ENCODE measurements around the gene SMCO4.
A peak's percentile ranks its signal among the peaks of the same experiment; 100 is the strongest.

The SMCO4 gene

GRCh38 chr11:93517041-93517440 is 26.1 kb downstream of the SMCO4 start:
- Histone ChIP-seq H3K4me3 (ENCODE audit: low read depth, low read length) (peak overlapping the region; percentile 3; the same call in 1 of the 2 replicates), H3K9me3 (no peaks in the 10 kb centered on the region), H3K36me3 (peaks cover 5% of the 10 kb centered on the region), H3K4me1 (peaks cover 89% of the 10 kb centered on the region), H3K27me3 (no peaks in the 10 kb centered on the region)
- TF ChIP-seq CTCF (IDR thresholded peaks at IDR 0.05; ENCODE audit: low read depth, low read length): no peak
- peak; percentile 83 for DNase-seq

- no peak for DNase-seq
- Histone ChIP-seq H3K27me3 (no peaks in the 10 kb centered on the region), H3K9me3 (no peaks in the 10 kb centered on the region), H3K4me3 (ENCODE audit: low read depth, low read length) (no peak overlapping the region), H3K36me3 (peaks cover 6% of the 10 kb centered on the region), H3K4me1 (peaks cover 75% of the 10 kb centered on the region)
- no peak for TF ChIP-seq CTCF (IDR thresholded peaks at IDR 0.05; ENCODE audit: low read depth, low read length)
Measured at GRCh38 chr11:93515441-93516025, 27.7 kb downstream of the SMCO4 start.

- DNase-seq: no peak
- no peak for TF ChIP-seq CTCF (IDR thresholded peaks at IDR 0.05; ENCODE audit: low read depth, low read length)
- peaks cover 6% of the 10 kb centered on the region for H3K36me3 ChIP-seq
- H3K27me3 ChIP-seq: no peaks in the 10 kb centered on the region
- H3K9me3 ChIP-seq: 0 out of 2 replicates have a peak, but pooled peaks cover 2% of the 10 kb centered on the region
- peaks cover 66% of the 10 kb centered on the region for H3K4me1 ChIP-seq
- no peak overlapping the region for H3K4me3 ChIP-seq (ENCODE audit: low read depth, low read length)
Measured at GRCh38 chr11:93514712-93515111, 28.5 kb downstream of the SMCO4 start.

- H3K27me3 ChIP-seq: no peaks in the 10 kb centered on the region
- TF ChIP-seq CTCF (IDR thresholded peaks at IDR 0.05; ENCODE audit: low read depth, low read length): no peak
- H3K4me1 ChIP-seq: peaks cover 57% of the 10 kb centered on the region
- H3K9me3 ChIP-seq: peaks cover 2% of the 10 kb centered on the region; the same call in 1 of the 2 replicates
- peaks cover 6% of the 10 kb centered on the region for H3K36me3 ChIP-seq
- H3K4me3 ChIP-seq (ENCODE audit: low read depth, low read length): no peak overlapping the region
- peak; percentile 84 for DNase-seq
Measured at GRCh38 chr11:93513772-93514171, 29.4 kb downstream of the SMCO4 start.

- no peak for TF ChIP-seq CTCF (IDR thresholded peaks at IDR 0.05; ENCODE audit: low read depth, low read length)
- peaks cover 6% of the 10 kb centered on the region for H3K36me3 ChIP-seq
- no peak overlapping the region for H3K4me3 ChIP-seq (ENCODE audit: low read depth, low read length)
- no peaks in the 10 kb centered on the region for H3K27me3 ChIP-seq
- peaks cover 50% of the 10 kb centered on the region for H3K4me1 ChIP-seq
- H3K9me3 ChIP-seq: peaks cover 2% of the 10 kb centered on the region; the same call in 1 of the 2 replicates
- DNase-seq: no peak
Measured at GRCh38 chr11:93512949-93513667, 30.1 kb downstream of the SMCO4 start.

GRCh38 chr11:93512073-93512475 is 31.1 kb downstream of the SMCO4 start:
- TF ChIP-seq CTCF (IDR thresholded peaks at IDR 0.05; ENCODE audit: low read depth, low read length): no peak
- Histone ChIP-seq H3K4me3 (ENCODE audit: low read depth, low read length) (no peak overlapping the region), H3K4me1 (peaks cover 43% of the 10 kb centered on the region), H3K36me3 (peaks cover 6% of the 10 kb centered on the region), H3K9me3 (peaks cover 2% of the 10 kb centered on the region; the same call in 1 of the 2 replicates), H3K27me3 (no peaks in the 10 kb centered on the region)
- no peak for DNase-seq
